HG02798 (cell line): ENCODE data around the gene TBXAS1.

Experiments
- ATAC-seq: cut with Tn5 transposase; IDR thresholded peaks from one replicate; pipeline ENCODE4 v1.9.1; 2021; ENCODE audit warnings: mild to moderate bottlenecking; ENCODE audit not compliant: unreplicated experiment, poor library complexity

Gene TBXAS1

GRCh38 chr7:139992353-139993044 lies 163.4 kb downstream of the TBXAS1 start:
- no peak for ATAC-seq

DNA sequence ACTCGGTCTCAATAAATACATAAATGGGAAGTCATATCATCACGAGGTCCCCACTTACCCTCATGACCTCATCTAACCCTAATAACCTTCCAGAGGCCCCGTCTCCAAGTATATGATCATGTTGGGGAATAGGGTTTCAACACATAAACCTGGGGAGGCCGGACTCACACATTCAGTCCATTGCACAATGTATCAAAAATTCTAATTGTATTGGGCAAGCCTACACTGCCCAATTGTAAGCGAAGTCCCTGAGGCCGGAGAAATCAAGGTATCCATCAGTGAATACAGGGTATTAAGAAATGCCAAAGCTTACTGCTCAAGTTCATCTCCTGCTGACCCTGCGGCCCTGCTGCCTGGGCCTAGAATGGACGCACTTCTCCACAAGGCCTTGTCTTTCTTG lies 164.1 kb downstream of the TBXAS1 start:
- no peak for ATAC-seq

DNA sequence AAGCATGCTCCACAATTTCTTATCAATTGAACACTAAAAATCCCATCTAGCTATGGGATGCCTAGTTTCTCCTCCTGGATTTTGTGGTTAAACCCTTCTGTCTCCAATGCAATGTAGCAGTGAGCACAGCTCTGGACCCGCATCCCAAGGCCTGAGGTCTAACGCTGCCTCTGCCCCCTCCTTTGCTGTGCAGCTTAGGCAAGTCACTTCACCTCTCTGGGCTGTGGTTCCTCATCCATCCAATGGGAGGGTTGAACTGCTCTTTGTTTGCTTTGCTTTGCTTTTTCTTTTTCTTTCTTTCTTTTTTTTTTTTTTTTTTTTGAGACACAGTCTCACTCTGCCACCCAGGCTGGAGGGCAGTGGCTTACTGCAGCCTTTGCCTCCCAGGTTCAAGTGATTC lies 164.5 kb downstream of the TBXAS1 start:
- ATAC-seq, result no peak

- no peak for ATAC-seq
Observed at GRCh38 chr7:139994356-139994755, 165.3 kb downstream of the TBXAS1 start.

DNA sequence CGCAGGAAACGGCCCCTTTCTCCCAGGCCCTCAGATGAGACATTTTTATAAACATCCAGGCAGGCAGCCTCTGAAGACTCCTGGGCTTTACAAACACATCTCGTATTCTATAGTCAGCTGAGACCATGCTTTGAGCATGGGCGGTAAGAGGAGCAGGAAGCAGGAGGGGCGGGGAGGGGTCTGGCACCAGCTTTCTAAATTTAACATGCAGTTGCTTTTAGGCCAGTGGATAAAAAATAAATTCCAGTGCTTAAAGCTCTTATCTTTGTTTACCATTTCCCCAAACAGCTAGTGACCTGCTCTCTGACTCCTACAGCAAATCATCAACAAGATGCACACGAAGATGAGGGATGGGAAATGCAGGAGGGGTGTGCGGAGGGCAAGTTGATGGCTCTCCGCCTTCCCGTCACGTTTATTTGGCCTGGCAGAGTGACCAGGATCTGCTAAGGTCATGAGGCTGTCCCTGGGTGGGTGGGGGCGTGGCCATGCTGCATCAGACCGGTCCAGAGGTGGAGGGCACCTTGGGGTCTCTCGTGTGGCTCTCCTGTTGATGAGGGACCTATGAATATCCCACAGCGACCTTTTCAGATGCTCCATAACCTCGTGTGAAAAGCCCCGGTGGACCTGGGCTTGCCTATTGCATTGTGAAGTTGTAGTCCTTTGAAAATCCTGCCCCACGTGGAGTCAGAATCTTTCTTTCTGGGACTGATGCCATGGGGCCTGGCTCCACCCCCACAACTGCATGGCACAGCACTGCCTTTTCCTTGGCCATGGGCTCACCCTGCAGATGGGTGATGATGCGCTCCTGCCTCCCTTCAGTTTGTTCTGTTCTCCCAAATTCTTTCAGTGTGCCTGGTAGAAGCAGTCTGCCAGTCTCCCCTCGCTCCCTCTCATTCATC lies 166.2 kb downstream of the TBXAS1 start:
- ATAC-seq, result no peak

DNA sequence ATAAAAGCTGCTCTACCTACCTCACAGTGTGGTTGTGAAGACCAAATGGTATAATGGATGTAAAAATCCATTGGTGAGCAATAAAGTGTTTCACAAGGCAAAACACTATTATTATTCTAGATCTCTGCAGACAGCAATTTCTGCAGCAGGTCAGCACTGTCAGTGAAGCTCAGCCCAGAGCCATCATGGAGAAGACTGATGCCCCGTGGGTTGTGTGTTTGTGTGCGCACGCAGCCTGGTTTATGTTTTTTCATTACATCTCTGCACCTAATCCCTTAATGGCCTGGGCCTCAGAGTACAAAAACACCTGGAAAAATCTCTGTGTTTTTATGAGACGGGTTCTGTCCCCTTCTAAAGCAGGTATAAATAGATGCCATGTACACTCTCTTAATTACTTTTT lies 169.5 kb downstream of the TBXAS1 start:
- no peak for ATAC-seq

DNA sequence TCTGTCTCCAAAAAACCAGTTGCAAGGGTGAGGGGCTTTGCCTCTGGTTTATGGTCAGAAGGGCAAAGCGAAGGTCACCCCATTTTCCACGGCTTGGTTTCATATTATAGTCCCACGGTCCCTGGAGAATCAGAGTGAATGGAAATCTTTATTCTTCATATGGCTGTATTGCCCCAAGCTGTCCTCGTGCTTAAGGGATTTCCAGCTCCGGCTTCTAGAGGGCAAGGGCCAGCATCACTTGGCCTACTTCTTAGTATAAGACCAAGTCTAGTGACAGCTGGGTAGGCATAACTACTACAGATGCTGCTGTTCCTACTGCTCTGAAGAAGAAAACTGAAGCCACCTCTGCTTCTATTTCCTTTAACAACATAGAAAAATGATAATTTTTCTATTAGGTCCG lies 170.5 kb downstream of the TBXAS1 start:
- no peak for ATAC-seq

- ATAC-seq, result no peak
Observed at GRCh38 chr7:140000666-140001268, 171.7 kb downstream of the TBXAS1 start.

GRCh38 chr7:140003913-140004382 lies 174.9 kb downstream of the TBXAS1 start:
- no peak for ATAC-seq

DNA sequence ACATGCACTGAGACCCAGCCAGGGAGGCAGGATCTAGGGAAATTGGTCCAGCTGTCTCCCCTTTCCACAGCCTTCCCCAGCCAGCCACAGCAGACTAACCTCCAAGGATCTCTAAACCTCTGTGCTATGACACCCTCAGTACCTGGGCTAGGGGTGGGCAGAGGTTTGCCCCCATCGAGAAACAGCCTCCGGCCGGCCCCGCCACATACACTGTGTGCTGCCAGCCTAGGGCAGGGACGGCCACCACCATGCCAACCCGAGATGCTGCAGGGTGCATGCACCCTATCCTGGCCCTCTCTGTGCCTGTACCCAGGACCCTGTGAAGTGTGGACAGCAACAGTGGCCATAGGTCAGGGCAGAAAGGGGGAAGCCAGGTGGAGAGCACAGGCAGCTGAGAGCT lies 175.6 kb downstream of the TBXAS1 start:
- no peak for ATAC-seq

DNA sequence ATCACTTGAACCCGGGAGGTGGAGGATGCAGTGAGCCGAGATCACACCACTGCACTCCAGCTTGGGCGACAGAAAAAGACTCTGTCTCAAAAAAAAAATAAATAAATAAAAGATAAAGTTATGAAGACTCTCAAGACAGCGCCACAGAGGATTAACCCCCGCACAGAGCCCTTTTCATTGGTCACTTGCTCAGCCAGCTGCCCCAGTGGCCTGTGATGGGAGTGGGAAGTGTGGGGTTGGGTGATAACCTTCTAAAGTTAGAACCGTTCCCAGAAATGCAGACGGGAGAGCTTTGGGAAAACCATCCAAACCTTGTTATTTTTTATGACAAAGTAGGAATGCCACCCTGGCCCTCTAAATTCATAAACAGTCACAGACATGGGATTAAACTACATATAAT lies 176.3 kb downstream of the TBXAS1 start:
- ATAC-seq, result no peak

DNA sequence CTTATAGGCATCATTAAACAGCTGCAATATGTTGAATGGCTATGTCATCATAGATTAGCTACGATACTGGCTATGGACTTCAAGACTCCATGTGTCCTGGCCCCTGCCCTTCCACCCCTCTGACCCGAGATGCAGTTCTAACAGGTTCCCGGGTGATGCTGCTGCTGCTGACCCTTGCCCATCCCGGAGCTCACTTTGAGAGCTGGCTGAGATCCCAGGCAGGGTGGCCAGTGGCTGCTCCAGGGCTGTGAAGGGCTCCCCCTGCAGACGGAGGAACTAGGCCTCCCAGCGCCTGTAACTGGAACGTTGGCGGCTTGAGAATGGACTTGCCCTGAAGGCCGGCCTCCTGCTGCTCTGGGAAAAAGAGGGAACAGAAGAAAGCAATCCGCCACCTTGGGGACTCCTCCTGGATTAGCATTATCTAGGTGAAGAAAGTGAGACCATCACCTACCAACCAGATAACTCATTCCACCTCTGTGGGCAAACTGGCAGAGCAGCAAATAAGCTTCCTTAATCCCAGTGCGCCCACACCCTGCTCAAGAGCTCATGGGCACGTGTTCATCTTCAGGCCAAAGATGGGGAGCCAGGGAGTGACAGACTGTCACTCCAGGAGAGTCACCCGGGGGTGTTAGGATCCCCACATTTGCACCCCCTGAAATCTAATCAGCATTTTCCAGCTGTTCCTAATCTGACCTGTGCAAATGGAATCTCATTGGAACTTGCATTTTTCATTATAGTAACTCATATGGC lies 176.9 kb downstream of the TBXAS1 start:
- ATAC-seq, result no peak

DNA sequence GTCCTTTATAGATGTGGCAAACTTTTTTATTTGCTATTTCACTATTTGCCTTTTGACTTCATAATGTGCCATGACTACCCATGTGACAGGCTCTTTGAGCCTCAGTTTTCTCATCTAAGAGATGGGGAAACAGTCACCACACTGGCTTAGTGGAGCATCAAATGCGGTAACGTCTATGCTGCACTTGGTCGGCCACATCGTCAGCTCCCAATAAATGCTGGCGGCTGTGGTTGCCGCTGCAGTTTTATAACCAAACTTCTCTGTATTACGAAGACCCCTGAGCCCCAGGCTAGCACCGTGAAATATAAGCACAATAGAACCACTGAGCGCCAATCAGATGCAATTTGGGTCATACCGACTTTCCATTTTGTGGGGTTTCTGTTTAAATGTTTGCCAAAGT lies 177.5 kb downstream of the TBXAS1 start:
- no peak for ATAC-seq

DNA sequence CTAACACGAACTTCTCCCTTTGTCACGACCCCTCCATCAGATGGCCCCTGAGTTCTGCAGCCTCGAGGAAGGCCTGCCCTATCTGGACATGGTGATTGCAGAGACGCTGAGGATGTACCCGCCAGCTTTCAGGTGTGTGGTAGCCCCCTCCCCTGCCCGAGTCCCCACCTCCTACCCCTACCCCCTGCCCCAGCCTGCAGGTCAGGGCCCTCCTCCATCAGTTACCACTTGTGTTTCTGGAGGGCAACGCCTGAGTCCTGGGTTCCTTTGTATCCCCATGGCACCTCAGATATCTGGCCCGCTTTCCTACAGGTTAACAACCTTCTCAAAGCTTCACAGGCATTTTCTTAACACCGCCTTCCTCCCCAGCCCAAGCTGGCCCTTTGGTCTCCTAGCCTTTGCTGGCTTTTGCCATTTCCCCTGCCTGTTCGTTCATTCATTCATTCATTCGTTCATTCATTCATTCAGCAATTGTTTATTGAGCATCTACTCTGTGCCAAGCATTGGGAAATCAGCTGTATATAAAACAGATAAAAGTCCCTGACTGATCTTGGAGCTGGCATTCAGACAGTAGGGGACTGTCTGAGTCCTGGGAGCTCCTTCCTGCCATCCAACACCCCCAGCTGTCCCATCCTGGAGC lies 178.1 kb downstream of the TBXAS1 start:
- no peak for ATAC-seq

- no peak for ATAC-seq
Observed at GRCh38 chr7:140008755-140009610, 179.9 kb downstream of the TBXAS1 start.

DNA sequence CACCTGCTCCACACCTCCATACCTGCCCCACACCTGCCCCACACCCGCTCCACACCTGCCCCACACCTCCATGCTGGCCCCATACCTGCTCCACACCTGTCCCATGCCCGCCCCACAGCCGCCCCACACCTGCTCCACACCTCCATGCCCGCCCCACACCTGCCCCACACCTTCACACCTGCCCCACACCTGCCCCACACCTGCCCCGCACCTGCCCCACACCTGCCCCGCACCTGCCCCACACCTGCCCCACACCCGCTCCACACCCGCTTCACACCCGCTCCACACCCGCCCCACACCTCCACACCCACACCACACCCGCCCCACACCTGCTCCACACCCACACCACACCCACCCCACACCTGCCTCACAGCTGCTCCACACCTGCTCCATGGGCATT lies 180.7 kb downstream of the TBXAS1 start:
- no peak for ATAC-seq

GRCh38 chr7:140010194-140010895 lies 181.3 kb downstream of the TBXAS1 start:
- no peak for ATAC-seq

- no peak for ATAC-seq
Observed at GRCh38 chr7:140013676-140014075, 184.6 kb downstream of the TBXAS1 start.

DNA sequence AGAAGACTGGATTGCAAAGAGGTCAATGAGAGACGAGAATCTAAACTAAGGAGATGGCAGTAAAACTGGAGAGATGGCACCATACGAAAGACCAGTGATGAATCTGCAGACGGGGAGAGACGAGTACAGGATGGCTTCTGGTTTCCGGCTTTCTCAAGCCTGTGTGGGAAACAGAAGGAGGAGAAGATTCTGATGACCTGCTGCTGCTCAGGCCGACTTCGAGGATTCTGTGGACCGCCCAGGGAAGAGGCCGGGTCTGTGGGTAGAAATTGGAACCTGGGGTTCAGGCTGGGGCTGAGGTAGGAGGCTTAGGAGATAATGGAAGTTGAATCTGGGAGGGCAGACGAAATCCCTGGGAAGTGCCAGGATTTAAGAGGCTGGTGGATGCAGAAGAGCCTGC lies 185.1 kb downstream of the TBXAS1 start:
- ATAC-seq, result no peak
